Body of pancreas (tissue), 4 donors: ENCODE measurements around the gene TSPAN14.

Experiments used
- CTCF ChIP-seq, 7 experiments: fragments of 450-650 bp in 4 of 7; fragments of 200-600 bp in 3 of 7; sonication (generic) in 3 of 7; IDR thresholded peaks; one replicate each; pipeline ENCODE4 v1.5.1; 2016 to 2019; ENCODE audit warnings: antibody characterized with exemption in 7 of 7
- POLR2A ChIP-seq, 3 donors: fragments of 450-650 bp; IDR thresholded peaks; one replicate each; pipeline ENCODE4 v1.6.1; 2016; ENCODE audit warnings: antibody characterized with exemption in 3 of 3, mild to moderate bottlenecking in 2 of 3

- TF ChIP-seq CTCF (IDR thresholded peaks at IDR 0.05) (no peak), POLR2A (IDR thresholded peaks at IDR 0.05) (no peak)
Measured at GRCh38 chr10:80451132-80451531, 3.0 kb upstream of the TSPAN14 start.
